GM12872 (cell line): ENCODE measurements around the gene ECE1.

Source experiments
- TF ChIP-seq, protein P1 (sequence below): IDR thresholded peaks from 3 replicates; pipeline ENCODE4 v1.5.1; 2011; ENCODE audit warnings: low read depth, mild to moderate bottlenecking, low read length, moderate library complexity; ENCODE audit not compliant: insufficient read depth

Gene ECE1

DNA sequence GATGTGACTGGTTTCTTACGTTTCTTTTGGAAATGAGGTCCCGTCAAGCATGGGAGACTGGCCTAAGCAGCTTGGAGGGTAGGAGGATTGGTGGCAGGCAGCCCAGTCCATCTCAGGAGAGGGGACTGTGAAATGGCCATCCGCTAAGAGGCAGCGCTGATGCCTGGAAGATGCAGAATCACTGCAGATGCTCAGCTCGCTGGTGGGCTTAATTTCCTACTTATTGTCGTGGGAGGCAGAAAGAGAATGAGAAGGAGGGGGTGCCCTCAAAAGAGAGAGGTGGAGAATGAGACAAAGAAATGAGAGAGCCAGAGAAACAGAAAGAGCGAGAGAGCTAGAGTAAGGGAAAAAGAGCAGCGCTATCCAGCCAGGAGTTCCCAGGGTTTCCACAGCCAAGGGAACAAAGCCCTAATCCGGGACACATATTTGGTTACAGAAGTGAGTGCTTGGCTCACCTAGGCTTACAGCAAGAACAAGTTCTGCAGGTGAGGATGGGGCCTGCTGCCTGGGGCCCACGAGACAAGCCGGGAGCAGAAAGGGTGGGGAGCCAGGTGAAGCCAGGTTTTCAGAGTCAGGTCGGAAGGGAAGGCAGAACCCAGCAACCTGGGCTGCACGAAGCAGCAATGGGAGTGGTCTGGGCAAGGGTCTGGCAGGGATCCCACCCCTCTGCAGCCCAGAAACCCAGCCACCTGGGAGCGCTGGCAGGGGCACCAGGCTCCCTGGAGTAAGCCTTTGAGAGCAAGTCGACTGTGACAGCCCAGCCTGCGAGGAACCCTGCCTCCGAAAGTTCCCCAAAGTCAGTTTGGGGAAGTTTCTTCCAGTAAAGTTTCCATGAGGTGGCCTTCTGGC, 5.8 kb downstream of the ECE1 start:
- TF ChIP-seq, protein P1, sequence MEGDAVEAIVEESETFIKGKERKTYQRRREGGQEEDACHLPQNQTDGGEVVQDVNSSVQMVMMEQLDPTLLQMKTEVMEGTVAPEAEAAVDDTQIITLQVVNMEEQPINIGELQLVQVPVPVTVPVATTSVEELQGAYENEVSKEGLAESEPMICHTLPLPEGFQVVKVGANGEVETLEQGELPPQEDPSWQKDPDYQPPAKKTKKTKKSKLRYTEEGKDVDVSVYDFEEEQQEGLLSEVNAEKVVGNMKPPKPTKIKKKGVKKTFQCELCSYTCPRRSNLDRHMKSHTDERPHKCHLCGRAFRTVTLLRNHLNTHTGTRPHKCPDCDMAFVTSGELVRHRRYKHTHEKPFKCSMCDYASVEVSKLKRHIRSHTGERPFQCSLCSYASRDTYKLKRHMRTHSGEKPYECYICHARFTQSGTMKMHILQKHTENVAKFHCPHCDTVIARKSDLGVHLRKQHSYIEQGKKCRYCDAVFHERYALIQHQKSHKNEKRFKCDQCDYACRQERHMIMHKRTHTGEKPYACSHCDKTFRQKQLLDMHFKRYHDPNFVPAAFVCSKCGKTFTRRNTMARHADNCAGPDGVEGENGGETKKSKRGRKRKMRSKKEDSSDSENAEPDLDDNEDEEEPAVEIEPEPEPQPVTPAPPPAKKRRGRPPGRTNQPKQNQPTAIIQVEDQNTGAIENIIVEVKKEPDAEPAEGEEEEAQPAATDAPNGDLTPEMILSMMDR = no peak

DNA sequence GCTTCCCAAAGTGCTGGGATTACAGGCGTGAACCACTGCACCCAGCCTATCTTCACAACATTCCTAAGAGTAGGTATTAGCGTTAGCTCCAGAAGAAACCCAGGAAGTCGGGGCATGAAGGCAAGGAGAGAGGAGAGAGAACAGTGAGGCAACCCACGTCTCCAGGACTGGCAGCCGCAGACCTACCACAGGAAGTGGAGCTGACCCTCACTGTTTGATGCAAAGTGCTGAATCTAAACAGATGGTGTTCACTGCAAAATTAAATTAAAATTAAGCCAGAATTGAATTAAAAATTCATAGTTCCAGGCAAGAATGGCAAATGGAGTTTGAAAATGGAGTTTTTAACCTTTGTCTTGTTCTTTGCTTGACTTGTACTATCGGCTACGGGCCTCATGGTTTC, 6.7 kb downstream of the ECE1 start:
- TF ChIP-seq, protein P1 = no peak

DNA sequence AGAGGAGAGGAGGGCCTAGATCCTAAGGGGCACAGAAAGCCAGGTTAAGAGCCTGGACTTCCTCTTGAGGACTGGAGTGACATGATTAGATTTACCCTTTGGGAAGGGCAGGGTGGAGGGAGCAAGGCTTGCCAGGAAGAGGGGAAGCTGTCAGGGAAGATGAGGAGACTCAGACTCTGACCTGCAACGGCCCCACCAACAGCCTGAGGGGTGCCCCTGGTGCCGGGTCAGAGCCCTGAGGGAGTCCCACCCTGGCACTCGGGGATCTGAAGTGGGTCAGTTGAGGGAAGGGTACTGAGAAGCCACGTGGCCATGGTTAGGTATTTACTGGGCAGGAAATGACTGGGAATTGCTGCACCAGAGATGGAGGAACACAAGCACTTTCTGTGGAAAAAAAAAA, 9.8 kb downstream of the ECE1 start:
- TF ChIP-seq, protein P1 = no peak

DNA sequence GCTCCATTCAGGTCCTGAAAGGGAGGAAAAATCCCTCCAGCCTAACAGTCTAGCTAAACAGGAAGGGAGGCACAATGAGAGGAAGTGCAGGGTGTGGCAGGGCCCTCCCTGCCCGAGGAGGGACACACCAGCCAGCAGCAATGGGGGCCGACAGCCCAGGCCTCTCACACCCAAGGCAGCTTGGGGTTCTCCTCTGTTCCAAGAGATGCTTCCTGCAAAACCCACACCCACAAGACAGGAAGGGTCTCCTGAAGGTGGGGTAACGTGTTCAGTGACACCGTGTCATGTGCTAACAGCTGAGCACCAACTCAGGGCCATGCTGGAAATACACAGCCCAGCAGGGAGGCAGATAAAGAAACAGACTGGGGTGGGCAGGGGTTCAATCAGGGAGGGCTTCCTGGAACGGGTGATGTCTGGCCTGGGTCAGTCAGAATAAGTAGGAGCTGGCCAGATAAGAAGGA, 10.2 kb downstream of the ECE1 start:
- TF ChIP-seq, protein P1 = no peak

DNA sequence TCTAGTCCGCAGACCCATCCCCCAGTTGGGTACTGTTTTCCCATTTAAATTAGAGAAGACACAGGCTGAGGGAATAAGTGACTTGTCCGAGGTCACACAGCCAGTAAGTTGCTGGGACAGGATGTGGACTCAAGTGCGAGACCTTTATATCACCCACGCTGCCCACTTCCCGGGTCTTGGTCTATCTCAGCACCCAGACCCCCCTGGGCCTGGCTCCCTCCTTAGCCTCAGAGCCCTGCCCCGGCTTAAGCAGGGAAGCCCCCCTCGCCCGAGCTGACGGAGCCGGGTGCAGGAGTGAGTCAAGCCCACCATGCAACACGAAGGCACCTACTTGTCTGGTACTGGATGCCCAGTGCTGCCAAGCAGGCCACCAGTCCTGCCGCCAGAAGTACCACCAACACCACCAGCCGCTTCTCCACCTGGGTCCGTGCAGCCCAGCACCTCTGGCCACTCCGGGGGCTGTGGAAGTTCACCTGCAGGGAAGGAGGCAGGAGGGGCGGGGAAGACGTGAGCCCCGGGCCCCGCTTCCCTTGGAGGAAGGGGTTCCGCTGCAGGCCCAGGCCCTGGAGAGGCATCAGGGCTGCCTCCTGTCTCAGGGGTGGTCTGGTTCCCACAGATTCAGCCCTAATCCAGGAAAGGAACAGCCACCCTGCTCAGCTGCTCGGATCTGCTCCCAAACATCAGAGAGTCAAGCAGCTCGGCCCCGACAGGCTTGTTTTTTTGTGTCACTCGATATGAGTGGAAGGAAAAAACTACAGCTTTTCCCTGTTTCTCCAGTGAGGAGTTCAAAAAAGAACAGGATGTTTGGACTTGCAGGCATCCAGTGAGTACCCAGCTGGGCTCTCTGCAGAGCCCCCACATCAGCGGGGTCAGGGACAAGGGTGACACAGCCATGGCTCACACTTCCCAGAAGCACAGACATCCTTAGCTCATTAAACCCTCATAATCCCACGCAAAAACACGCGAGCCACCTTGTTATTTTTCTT, 11.1 kb downstream of the ECE1 start:
- TF ChIP-seq, protein P1 = no peak

DNA sequence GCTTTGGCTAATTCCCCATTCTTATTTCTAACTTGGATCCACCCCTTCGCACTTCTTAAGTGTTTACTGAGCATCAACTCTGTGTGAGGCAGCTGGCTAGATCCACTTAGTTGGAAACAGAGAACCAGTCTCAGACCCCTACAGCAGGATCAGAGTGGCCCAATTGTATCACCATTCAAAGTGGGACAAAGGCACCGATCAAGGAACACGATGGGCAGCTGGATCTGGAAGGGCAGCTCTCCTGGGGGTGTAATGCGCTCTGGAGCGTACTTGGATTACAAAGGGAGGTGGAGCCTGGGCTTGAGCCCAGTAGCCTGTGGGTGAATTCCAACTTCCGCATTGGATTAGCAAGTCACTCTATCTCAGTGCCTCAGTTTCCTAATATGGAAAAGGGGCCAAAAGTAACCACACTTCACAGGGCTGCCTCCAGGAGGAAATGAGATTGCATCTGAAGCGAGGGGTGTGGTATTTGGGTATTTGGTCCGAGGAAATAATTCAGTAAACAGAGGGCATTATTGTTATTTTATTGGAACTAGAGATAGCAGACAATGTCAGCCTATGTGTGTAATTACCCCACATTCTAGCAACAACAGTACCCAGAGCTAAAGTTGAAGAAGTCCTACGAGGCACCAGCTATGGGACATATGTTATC, 11.9 kb downstream of the ECE1 start:
- TF ChIP-seq, protein P1 = no peak
